ENCODE data around the gene CAPZB.
A peak's percentile ranks its signal among the peaks of the same experiment; 100 is the strongest.

The CAPZB gene

DNA sequence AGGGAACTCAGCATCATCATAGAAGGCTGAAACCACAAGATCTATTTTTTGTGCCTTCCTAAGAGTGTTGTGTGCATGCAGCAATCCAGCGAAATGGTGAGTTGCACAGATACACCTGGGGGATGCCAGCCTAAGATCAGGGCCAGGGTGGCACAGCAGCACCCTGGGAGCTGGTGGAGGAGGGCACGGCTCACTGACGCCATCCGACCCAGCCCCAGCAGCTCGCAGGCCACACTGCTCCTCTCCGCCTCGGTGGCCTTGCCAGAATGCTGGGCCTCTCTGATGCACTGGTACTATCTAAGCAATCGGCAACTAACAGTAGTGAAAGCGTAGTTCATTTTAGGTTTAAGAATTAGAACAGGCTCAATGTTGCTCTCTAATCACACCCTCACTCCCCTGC, 37.8 kb downstream of the CAPZB start:
- no peak for DNase-seq

- DNase-seq, result no peak
Observed at GRCh38 chr1:19445417-19446342, 39.7 kb downstream of the CAPZB start.

GRCh38 chr1:19444296-19445021, 40.9 kb downstream of the CAPZB start:
- no peak for DNase-seq

DNA sequence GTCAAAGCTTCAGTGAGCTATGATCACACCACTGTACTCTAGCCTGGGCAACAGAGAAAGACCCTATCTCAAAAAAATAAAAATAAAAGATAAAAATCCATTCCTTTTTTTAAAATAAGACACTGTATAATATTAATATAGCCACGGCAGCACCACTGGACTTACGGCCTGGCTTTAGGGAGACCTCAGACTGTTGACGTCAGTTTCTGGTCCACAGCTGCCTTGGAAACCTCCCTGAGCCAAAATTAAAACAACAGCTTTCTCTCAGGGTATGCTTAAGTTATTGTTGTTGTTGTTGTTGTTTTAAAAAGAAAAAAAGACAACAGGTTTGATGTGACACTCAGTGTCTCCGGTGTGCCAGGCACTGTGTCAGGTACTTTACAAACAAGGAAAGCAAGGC, 42.0 kb downstream of the CAPZB start:
- no peak for DNase-seq

DNA sequence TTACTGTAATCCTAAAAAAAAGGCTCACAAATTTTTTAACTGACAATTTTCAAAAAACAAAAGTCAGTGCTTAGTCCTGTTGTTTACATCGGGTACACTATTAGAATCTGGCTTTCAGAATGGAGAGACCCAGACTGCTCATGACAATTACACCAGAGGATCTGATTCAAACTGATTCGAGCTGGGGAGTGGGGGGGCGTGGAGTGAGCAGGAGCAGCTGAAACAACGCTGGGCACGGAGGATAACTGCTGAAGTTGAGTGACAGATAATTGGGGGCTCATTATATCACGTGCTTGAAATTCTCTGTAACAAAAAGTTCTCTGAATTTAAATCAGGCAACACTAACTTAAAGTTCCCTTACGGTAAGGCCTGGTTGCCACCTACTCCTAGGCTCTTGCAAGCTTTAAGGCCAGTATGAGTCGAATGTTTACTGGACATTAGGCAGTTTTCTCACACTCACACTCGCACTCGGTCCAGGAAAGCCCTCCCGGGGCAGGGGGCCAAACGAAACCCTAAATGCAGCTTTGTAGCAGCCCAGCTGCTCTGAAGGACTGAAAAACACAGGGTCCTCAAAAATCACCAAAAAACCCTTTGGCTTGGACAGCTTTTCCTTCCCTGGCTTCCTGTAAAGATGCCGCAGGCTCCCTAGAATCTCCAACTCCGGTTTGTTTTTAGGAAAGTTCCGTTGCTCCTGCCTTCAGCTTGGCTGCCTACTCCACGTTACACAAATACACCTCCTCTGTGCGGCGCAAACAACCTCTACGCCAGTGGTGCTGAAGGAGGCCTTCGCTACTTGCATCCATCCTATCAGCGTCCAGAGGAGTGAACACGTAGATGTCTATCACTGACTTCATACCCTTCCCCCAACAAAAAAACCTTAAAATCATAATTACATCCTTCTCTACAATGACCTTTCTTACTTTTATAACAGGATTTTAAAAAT, 42.9 kb downstream of the CAPZB start:
- no peak for DNase-seq

DNA sequence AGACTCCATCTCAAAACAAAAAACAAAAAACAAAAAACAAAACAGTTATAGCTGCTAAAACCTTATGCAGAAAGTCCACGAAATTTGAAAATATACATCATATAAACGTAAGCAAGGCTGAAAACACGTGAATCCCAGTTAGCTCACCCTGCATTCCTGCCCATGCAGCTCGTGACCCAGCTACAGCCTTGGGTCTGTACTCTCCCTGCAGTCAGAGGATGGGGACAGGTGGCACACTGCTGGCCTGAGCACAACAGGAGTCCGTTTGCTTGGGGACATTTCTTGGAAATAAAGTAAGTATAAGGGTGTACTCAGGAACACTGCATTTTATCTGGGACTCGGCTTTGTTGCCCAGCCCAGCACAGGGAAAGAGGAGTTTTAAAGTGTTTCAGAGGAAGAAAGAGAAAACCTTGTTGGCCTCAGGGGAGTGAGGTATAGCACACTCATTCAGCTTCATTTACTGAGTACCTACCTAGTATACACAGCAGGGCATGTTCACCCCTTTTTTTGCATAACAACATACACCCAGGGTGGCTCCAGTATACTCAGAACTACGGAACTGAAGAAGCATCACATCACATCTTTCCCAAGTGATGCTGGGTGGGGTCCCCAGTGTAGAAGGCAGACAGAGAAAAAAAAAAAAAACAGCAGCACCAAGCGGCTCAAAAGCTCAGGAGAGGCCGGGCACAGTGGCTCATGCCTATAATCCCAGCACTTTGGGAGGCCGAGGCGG, 44.1 kb downstream of the CAPZB start:
- no peak for DNase-seq

- peak; percentile 70 for DNase-seq
Observed at GRCh38 chr1:19439464-19440171, 45.7 kb downstream of the CAPZB start.

DNA sequence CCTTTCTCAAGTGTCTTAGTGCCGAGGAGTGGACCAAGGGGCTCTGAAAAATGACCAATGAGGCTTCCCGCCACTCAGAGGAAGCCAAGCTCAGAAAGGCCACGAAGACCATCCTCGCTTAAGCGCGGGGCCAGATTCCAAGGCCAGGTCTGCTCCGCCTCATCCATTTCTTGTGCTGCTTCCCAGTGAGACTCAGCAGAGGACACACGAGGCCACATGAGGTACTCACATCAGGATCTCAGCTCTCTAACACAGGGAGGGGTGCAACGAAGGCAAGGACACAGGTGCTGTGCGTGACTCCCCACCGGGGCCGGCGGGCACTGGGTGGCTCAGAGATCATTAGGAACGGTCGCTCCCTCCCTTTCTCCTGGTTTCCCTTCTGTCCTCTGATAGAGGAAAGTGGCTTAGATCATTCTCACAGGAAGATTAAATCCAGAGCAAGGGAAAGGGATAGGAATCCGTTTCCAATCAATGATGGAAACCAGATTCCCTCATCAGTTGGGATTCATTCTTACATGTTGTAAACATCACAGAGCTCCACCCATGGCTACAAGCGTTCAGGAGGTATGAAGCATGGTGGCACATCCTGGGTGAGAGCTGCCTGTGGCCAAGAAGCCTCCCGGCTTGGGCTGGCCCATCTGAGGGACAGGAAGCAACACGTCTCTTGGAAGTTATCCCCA, 46.7 kb downstream of the CAPZB start:
- DNase-seq, result no peak

- no peak for DNase-seq
Observed at GRCh38 chr1:19437891-19438294, 47.4 kb downstream of the CAPZB start.

DNA sequence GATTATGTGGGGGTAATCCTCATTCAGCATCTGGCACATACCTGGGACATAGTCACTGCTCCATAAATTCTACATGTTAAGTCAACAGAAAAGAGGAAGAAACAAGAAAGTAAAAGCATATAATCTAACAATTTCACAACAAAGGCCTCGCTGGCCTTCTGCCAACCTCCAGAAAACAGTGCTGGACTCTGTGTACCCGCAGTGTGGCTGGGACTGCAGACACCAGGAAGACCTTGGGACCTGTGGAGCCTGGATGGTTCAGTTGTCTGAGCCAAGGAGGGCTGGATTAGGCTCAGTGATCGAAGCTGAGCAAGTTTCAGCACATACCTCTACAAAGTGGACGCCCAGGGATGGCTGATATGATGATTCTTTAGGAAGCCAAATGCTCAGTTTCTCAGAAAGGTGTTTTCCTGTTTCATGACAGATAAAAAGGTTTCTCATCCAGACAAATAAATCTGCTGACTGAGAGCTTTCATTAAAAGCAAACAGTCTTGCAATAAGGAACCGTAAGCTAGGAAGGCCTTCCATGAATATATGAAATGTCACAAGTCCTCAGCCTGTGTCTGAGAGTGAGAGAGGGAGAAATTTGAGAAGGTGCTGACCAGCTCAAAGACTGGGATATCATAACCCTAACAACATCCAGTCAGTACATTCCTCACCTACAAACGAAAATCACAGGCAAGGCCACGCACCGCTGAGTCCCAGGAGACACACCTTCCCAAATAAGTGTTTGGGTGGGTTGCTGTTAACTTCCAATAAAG, 48.4 kb downstream of the CAPZB start:
- no peak for DNase-seq

DNA sequence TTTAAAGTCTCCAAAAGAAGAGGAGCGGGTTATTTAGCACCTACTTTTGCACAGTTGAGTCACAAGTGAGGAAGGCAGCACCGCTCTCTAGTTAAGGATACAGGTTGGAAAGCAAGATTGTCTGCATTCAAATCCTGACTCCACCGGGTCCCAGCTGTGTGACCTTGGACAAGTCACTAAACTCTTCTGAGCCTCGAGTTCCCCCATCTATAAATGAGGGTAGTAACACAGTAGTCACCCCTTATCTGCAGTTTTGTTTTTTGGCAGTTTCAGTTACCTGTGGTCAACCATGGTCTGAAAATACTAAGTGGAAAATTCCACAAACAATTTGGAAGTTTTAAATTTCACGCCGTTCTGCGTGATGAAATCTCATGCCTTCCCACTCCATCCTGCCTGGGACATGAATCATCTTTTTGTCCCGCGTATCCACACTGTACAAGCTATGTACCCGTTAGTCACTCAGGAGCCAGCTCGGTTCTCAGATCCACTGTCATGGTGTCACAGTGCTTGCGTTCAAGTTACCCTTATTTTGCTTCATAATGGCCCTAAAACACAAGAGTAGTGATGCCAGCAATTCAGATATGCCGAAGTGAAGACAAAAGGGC, 49.4 kb downstream of the CAPZB start:
- DNase-seq, result peak; percentile 68

DNA sequence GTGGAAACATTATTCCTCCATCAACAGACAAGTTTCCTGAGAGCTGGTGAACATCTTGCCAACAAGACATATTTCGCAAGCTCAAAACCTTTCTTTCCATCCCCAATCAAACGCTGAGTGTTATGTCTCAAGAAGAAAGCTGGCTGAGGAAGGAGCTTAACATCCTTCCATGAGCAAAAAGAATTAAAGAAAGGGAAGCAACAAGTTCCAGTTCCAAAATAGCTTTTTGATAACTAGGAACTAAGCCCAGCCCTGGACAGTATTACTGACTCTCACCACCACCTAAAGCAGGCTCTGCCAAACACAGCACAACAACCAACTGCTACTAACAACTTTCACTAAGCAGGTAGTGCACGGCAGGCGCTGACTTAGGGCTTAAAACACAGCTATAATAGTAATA, 50.2 kb downstream of the CAPZB start:
- no peak for DNase-seq

DNA sequence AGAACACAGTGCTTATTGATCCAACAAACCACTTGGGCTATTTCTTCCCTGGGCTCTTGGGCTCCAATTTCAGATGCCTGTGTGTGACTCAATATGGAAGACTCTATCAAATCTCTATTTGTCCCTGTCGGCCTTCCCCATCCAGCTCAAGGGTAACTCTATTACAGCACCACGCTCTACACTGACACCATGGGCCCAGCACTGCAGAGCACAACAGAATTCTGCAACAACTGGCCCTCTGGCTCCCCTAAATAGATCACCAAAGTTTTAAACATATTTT, 51.7 kb downstream of the CAPZB start:
- DNase-seq, result no peak

GRCh38 chr1:19432943-19433718, 52.2 kb downstream of the CAPZB start:
- DNase-seq, result no peak

DNA sequence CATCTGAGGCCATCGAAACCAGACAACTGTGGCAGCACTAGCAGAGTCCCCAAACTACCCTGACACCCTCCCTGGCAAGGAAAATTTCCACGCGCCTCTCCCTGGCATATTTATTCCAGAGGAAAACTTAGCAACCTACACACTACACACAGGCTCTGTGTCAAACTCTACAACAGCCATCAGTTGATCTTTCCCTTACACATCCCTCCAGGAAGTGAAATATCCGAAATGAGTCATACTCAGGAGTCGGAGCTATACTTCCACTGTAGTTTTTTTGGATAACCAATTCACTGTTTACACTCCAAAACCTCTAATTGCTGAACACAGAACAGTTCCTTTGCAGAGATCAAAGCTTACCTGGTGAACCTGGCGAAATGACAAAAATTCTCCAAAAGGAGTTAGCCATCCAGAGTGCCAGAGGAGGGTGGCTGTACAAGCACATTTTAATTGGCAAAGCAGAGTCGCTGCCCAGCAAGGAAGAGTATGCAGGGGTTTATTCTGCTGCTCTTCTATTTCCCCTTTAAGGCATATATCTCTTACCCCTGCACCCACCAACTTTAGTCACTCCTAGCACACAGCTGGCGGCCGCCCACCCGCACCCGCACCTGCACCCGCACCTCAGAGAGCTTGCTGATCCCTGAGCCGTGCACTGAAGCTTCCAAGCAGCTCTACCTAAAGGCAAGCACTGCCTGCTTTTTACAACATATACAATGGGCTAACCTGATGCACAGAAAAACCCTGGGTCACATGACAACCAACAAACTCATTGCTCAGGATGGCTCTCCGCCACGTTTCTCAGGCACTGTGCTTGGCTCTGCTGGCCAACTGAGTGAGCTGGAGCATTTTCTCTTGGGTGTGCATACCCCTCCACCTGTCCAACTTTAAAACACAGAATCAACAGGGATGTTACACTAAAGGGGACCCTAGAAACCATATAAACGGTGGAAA, 54.9 kb downstream of the CAPZB start:
- no peak for DNase-seq

DNA sequence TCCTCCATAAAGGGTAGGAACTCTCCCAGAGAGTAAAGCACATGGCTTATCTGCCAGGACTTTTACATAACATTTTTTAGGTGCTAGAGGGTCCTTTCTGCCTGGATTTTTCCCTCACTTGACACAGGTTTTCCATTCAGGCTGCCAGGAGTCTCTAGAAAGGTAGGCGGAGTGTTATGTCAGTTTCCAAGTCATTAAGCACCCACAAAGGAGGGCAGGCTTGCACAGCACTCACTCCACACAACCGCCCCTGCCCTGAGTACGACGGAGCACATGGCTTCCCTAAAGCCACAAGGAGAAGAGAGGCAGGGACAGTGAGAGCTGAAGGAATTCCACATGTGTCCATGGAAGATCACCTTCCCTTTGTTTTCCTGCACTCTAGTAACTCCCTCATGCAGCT, 55.7 kb downstream of the CAPZB start:
- DNase-seq, result no peak

DNA sequence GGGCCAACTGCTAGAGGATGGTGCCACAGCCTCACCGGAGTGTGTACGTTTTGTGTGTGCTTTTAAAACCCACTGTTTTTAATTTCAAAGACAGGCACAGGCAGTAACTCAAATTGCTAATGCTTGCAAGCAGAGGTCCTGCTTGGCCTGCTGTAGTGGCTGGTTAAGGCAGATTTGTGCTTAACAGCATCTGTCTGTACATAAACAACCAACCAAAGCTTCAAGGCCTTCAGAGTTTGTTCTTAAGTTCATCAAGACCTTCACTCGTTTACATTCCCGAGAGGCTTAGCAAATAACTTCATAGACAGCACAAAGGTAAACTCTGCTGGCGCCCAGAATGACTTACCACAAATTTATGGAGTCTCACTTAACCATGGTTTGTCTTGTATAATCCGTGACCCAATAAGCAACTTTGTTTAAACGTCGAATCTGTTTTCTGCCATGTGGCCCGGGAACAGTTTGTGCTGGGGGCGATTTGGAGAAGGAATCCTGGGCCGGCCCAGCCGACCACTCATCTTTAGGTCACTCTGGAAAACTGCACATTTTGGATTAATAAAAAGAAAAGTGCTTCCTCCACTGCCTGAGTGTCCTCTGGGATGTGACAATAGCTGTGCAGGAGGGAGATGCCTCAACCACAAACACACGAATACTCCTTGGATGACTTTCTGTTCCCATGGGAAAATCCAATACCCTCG, 58.1 kb downstream of the CAPZB start:
- no peak for DNase-seq

Measured in activated effector memory CD4-positive, alpha-beta T cell treated with anti-CD3 and anti-CD28 coated beads, Interleukin-2, amount 50 U/mL, for 16 hours (primary cell).